ENCODE data around the gene SEBOX.

The SEBOX gene

DNA sequence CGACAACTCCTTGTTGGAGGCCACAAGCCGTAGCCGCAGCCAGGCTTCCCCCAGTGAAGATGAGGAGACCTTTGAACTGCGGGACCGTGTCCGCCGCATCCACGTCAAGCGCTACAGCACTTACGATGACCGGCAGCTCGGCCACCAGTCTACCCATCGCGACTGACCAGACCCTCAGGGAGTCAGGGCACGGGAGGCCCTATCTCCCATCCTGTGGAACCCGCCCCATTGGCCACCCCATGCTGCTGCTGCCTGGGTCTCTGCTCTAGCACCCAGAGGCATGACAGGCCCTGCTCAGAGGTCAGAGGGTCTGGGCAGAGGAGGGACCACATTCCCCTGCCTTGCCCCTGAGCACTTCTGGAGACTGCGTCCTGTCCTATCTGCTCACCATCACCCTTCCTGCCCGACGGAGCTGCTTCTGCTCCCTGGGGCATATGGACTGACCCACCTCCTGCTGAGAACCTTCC lies 20.5 kb downstream of the SEBOX start:
- Histone ChIP-seq H3K9me2 (replicated peaks; ENCODE audit: control insufficient read depth, low read length) (no peaks in the 10 kb centered on the region), H3K36me3 (ENCODE audit: control insufficient read depth, low read length) (peaks cover 73% of the 10 kb centered on the region), H3F3A (ENCODE audit: control insufficient read depth, insufficient read depth) (peaks cover 7% of the 10 kb centered on the region; the same call in 1 of the 2 replicates), H3K4me2 (ENCODE audit: low read length) (no peak overlapping the region), H3K9me3 (ENCODE audit: control insufficient read depth, insufficient read depth, low read length) (no peaks in the 10 kb centered on the region), H3K27me3 (ENCODE audit: control insufficient read depth, low read length) (no peaks in the 10 kb centered on the region), H3K27ac (ENCODE audit: low read depth, low read length) (no peak overlapping the region), H4K20me1 (ENCODE audit: control insufficient read depth, insufficient read depth, low read depth, low read length) (no peaks in the 10 kb centered on the region), H3K4me3 (ENCODE audit: low read length) (no peak overlapping the region), H3K4me1 (ENCODE audit: control insufficient read depth, low read length) (peaks cover 3% of the 10 kb centered on the region; the same call in 1 of the 2 replicates), H3K79me2 (ENCODE audit: control insufficient read depth, low read length) (no peaks in the 10 kb centered on the region)
- TF ChIP-seq, protein P1, sequence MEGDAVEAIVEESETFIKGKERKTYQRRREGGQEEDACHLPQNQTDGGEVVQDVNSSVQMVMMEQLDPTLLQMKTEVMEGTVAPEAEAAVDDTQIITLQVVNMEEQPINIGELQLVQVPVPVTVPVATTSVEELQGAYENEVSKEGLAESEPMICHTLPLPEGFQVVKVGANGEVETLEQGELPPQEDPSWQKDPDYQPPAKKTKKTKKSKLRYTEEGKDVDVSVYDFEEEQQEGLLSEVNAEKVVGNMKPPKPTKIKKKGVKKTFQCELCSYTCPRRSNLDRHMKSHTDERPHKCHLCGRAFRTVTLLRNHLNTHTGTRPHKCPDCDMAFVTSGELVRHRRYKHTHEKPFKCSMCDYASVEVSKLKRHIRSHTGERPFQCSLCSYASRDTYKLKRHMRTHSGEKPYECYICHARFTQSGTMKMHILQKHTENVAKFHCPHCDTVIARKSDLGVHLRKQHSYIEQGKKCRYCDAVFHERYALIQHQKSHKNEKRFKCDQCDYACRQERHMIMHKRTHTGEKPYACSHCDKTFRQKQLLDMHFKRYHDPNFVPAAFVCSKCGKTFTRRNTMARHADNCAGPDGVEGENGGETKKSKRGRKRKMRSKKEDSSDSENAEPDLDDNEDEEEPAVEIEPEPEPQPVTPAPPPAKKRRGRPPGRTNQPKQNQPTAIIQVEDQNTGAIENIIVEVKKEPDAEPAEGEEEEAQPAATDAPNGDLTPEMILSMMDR (IDR thresholded peaks at IDR 0.05; ENCODE audit: low read depth, low read length, poor library complexity, severe bottlenecking), result no peak
- no peak for TF ChIP-seq EZH2phosphoT487 (IDR thresholded peaks at IDR 0.05; ENCODE audit: borderline replicate concordance, low read length)

- Histone ChIP-seq H3K27ac (ENCODE audit: low read depth, low read length) (no peak overlapping the region), H3K4me1 (ENCODE audit: control insufficient read depth, low read length) (peaks cover 3% of the 10 kb centered on the region; the same call in 1 of the 2 replicates), H3K27me3 (ENCODE audit: control insufficient read depth, low read length) (no peaks in the 10 kb centered on the region), H3K9me3 (ENCODE audit: control insufficient read depth, insufficient read depth, low read length) (no peaks in the 10 kb centered on the region), H3K4me3 (ENCODE audit: low read length) (no peak overlapping the region), H4K20me1 (ENCODE audit: control insufficient read depth, insufficient read depth, low read depth, low read length) (no peaks in the 10 kb centered on the region), H3K36me3 (ENCODE audit: control insufficient read depth, low read length) (peaks cover 69% of the 10 kb centered on the region), H3K9me2 (replicated peaks; ENCODE audit: control insufficient read depth, low read length) (no peaks in the 10 kb centered on the region), H3F3A (ENCODE audit: control insufficient read depth, insufficient read depth) (peaks cover 7% of the 10 kb centered on the region; the same call in 1 of the 2 replicates), H3K79me2 (ENCODE audit: control insufficient read depth, low read length) (0 out of 2 replicates have a peak, but pooled peaks cover 2% of the 10 kb centered on the region), H3K4me2 (ENCODE audit: low read length) (no peak overlapping the region)
- TF ChIP-seq, protein P1 (IDR thresholded peaks at IDR 0.05; ENCODE audit: low read depth, low read length, poor library complexity, severe bottlenecking), result no peak
- TF ChIP-seq EZH2phosphoT487 (IDR thresholded peaks at IDR 0.05; ENCODE audit: borderline replicate concordance, low read length), result no peak
Measured at GRCh38 chr17:28344011-28344410, 21.0 kb downstream of the SEBOX start.

DNA sequence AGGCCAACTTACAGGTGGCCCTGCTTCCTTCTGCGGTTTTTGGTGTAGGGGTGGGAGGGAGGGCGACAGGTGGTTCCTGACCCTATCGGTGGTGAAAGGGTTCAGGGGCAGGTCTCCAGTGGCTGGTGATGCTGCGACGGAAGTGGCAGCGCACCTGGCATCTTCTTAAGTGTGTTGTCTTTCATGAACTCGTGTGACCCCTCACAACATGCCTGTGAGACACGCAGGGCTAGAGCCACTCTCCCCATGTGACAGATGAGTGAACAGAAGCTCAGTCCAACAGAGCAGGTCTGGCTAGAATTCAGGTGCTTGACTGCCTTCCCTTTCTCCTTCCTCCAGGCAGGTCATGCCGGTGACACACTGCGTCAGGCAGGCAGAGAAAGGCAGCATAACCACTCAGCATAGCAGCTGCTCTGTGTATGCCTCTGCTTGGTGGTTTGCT lies 21.5 kb downstream of the SEBOX start:
- no peaks in the 10 kb centered on the region for H3K9me3 ChIP-seq (ENCODE audit: control insufficient read depth, insufficient read depth, low read length)
- 0 out of 2 replicates have a peak, but pooled peaks cover 2% of the 10 kb centered on the region for H4K20me1 ChIP-seq (ENCODE audit: control insufficient read depth, insufficient read depth, low read depth, low read length)
- H3K9me2 ChIP-seq (replicated peaks; ENCODE audit: control insufficient read depth, low read length), result no peaks in the 10 kb centered on the region
- peaks cover 64% of the 10 kb centered on the region for H3K36me3 ChIP-seq (ENCODE audit: control insufficient read depth, low read length)
- H3K4me3 ChIP-seq (ENCODE audit: low read length), result no peak overlapping the region
- H3F3A ChIP-seq (ENCODE audit: control insufficient read depth, insufficient read depth), result peaks cover 7% of the 10 kb centered on the region; the same call in 1 of the 2 replicates
- no peak for TF ChIP-seq EZH2phosphoT487 (IDR thresholded peaks at IDR 0.05; ENCODE audit: borderline replicate concordance, low read length)
- TF ChIP-seq, protein P1 (IDR thresholded peaks at IDR 0.05; ENCODE audit: low read depth, low read length, poor library complexity, severe bottlenecking), result no peak
- peaks cover 4% of the 10 kb centered on the region; the same call in 1 of the 2 replicates for H3K79me2 ChIP-seq (ENCODE audit: control insufficient read depth, low read length)
- no peak overlapping the region for H3K27ac ChIP-seq (ENCODE audit: low read depth, low read length)
- peaks cover 3% of the 10 kb centered on the region; the same call in 1 of the 2 replicates for H3K4me1 ChIP-seq (ENCODE audit: control insufficient read depth, low read length)
- H3K27me3 ChIP-seq (ENCODE audit: control insufficient read depth, low read length), result no peaks in the 10 kb centered on the region
- H3K4me2 ChIP-seq (ENCODE audit: low read length), result no peak overlapping the region

All from DOHH2 (cell line).